ENCODE results near the gene POLR3B.

Gene POLR3B

DNA sequence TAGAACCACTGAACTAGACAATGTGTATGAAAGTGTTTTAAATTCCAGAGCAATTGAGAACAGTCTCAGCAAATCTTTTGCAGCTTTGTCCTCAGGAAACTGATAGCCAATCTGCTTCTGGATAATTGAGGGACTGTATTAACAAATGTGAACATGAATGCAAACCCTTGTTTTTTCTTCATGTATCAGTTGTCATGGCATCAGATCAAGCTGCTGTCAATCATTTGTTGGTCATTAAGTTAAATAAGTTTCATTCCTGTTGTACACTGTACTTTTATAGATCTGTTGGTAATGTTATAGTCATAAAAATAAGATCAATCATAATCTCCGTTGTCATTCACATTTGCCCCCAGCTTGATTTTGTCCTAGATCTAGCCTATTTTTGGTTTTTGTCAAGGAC is 159.8 kb downstream of the POLR3B start:
- no peak overlapping the region for H3K27ac ChIP-seq
- DNase-seq (ENCODE audit: low read depth, low spot score) = no peak

DNA sequence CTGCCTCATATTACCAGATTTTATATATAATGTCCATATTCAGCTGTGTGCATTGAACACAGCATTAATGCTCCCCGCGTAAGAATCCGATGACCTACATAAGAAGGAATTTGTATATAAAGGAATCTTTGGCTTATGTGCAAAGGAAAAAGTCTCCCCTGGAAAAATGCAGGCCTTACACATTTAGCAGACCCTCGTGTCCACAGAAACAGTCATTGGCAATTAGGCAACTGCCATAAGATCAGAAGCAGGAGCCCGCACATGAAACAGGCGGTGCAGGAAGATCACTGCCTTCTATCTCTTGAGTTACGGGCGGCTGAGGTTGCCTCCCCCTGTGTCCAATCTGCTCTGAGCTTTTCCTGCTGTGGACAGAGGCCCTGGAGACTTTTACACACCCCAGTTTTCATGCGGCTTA is 162.1 kb downstream of the POLR3B start:
- DNase-seq (ENCODE audit: low read depth, low spot score) = no peak
- no peak overlapping the region for H3K27ac ChIP-seq

DNA sequence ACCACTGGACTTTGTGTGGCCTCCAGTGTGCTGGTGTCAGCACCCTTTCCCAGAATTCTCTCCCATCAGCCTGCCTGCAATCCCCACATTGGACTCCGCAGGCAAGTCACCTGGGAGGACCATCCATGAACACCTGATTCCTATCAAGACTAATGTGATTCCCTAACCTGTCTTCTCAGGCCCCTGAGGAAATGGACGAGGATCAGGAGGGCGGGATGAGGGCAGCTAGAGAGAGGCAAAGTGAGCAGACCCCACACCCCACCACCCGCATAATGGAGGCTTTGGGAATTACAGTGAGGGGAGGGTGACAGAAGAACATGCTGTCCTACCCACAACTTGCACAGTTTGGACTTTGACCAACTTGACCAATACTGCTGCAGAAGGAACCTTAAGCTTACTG is 164.4 kb downstream of the POLR3B start:
- H3K27ac ChIP-seq = no peak overlapping the region
- DNase-seq (ENCODE audit: low read depth, low spot score) = no peak

DNA sequence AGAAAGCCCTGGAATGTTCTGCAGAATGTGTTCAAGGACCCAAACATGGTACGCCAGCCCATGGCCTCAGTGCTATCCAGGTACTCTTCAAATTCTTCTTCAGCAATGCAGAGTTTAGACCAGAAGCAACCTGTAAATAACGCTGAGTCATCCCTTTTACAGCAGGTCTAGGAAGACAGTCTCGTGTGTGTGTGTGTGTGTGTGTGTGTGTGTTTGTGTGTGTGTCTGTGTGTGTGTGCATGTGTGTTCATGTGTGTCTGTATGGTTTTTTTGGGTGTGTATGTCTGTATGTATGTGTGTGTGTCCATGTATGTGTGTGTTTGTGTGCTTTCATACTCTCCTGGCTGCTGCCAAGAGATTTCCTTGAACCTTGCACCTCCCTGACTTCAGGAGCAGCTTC is 165.2 kb downstream of the POLR3B start:
- peak; percentile 26 for DNase-seq (ENCODE audit: low read depth, low spot score)
- no peak overlapping the region for H3K27ac ChIP-seq

DNA sequence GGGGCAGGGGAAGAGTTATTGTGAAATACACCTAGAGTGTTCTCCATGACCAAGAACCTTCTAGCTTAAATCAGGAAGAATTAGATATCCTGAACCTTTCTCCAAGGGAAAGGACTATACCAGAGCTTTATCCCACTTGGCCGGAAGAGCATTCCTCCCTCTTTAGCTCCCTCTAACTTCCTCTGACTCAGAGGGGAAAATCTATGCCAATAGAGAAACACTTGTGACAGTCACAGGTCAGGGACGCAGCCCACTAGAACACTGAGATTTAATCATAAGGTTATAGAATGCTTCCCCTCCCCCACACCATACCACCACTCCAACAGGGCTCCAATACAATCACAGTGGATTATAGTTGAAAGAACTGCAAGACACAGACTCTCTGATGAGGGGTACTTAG is 169.8 kb downstream of the POLR3B start:
- no peak overlapping the region for H3K27ac ChIP-seq
- DNase-seq (ENCODE audit: low read depth, low spot score) = no peak

DNA sequence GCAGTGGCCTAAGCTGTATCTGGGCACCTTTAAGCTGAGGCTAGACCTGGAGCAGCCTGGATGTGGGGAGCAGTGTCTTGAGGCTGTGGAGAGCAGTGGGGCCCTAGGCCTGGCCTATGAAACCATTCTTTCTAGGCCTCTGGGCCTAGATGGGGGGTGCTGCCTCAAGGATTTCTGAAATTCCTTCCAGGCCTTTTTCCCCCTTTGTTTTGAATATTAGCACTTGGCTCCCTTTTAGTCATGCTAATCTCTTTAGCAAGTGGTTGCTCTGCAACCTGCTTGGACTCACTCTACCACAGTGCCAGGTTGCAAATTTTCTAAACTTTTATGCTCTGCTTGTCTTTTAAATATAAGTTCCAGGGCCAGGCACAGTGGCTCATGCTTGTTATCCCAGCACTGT is 183.7 kb downstream of the POLR3B start:
- H3K27ac ChIP-seq = no peak overlapping the region
- no peak for DNase-seq (ENCODE audit: low read depth, low spot score)

DNA sequence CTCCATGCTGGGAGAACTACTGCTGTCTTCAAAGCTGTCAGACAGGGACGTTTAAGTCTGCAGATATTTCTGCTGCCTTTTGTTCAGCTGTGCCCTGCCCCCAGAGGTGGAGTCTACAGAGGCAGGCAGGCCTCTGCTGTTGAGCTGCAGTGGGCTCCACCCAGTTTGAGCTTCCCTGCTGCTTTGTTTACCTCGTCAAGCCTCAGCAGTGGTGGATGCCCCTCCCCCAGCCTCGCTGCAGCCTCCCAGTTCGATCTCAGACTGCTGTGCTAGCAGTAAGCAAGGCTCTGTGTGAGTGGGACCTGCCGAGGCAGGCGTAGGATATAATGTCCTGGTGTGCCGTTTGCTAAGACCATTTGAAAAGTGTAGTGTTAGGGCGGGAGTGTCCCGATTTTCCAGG is 193.9 kb downstream of the POLR3B start:
- DNase-seq (ENCODE audit: low read depth, low spot score) = no peak

DNA sequence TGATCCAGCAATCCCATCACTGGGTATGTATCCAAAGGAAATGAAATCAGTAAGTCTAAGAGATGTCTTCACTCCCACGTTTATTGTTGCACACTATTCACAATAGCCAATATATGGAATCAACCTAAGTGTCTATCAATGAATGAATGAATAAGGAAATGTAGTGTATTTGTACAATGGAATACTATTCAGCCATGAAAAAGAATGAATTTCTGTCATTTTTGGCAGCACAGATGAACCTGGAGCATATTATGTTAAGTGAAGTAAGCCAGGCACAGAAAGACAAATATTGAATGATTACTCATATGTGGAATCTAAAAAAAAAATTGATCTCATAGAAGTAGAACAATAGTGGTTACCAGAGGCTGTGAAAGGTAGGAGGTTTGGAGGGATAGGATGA is 194.7 kb downstream of the POLR3B start:
- no peak overlapping the region for H3K27ac ChIP-seq
- no peak for DNase-seq (ENCODE audit: low read depth, low spot score)

More for the DNA sequence above, 193.9 kb downstream of the POLR3B start:
- H3K27ac ChIP-seq = no peak overlapping the region

Measured in epithelial cell of prostate (primary cell).